Trophoblast cell (in vitro differentiated cells and primary cell): ENCODE data around the gene FRMPD4.

Source experiments
- DNase-seq, 2 donors: peaks; one replicate each; pipeline ENCODE4 v3.0.0-alpha.2; 2016
- H2AFZ ChIP-seq: 2 replicates; pipeline ENCODE4 v1.6.1; 2013; ENCODE audit warnings: low read length, moderate library complexity, mild to moderate bottlenecking; ENCODE audit not compliant: insufficient read depth, poor library complexity
- H2AK5ac ChIP-seq: 2 replicates; pipeline ENCODE4 v1.6.1; 2013; ENCODE audit warnings: mild to moderate bottlenecking, low read length
- H2BK120ac ChIP-seq: 2 replicates; pipeline ENCODE4 v1.6.1; 2013; ENCODE audit warnings: low read length, mild to moderate bottlenecking, moderate library complexity; ENCODE audit not compliant: insufficient read depth, poor library complexity
- H2BK12ac ChIP-seq: 2 replicates; pipeline ENCODE4 v1.6.1; 2013; ENCODE audit warnings: mild to moderate bottlenecking, low read length, moderate library complexity
- H2BK5ac ChIP-seq: 2 replicates; pipeline ENCODE4 v1.6.1; 2013; ENCODE audit warnings: low read length, low read depth, moderate library complexity, mild to moderate bottlenecking; ENCODE audit not compliant: poor library complexity
- H3K14ac ChIP-seq: 2 replicates; pipeline ENCODE4 v1.6.1; 2013; ENCODE audit warnings: mild to moderate bottlenecking, low read length
- H3K18ac ChIP-seq: 2 replicates; pipeline ENCODE4 v1.6.1; 2013; ENCODE audit warnings: mild to moderate bottlenecking, low read length
- H3K23ac ChIP-seq: 2 replicates; pipeline ENCODE4 v1.6.1; 2013; ENCODE audit warnings: low read length
- H3K27ac ChIP-seq: 2 replicates; pipeline ENCODE4 v1.5.1; 2013; ENCODE audit warnings: low read depth, mild to moderate bottlenecking, inconsistent platforms, low read length, moderate library complexity
- H3K27me3 ChIP-seq: 2 replicates; pipeline ENCODE4 v1.6.1; 2013; ENCODE audit warnings: inconsistent platforms, mild to moderate bottlenecking, low read length, moderate library complexity; ENCODE audit not compliant: insufficient read depth
- H3K36me3 ChIP-seq, 2 experiments: 1 replicate in 1 of 2; 2 replicates in 1 of 2; pipeline ENCODE4 v1.6.1; 2013; ENCODE audit warnings: low read length in 2 of 2, mild to moderate bottlenecking in 2 of 2, moderate library complexity in 1 of 2; ENCODE audit not compliant: insufficient read depth in 2 of 2, control insufficient read depth in 1 of 2
- H3K4ac ChIP-seq: 2 replicates; pipeline ENCODE4 v1.6.1; 2013; ENCODE audit warnings: low read depth, mild to moderate bottlenecking, low read length, moderate library complexity
- H3K4me1 ChIP-seq, 2 experiments: 1 replicate in 1 of 2; 2 replicates in 1 of 2; pipeline ENCODE4 v1.6.1; 2013; ENCODE audit warnings: low read length in 2 of 2, mild to moderate bottlenecking in 2 of 2, moderate library complexity in 1 of 2; ENCODE audit not compliant: insufficient read depth in 2 of 2, control insufficient read depth in 1 of 2
- H3K4me2 ChIP-seq: 2 replicates; pipeline ENCODE4 v1.6.1; 2013; ENCODE audit warnings: inconsistent platforms, mild to moderate bottlenecking, low read length, moderate library complexity
- H3K4me3 ChIP-seq: 2 replicates; pipeline ENCODE4 v1.5.1; 2013; ENCODE audit warnings: mild to moderate bottlenecking, low read depth, low read length, inconsistent platforms
- H3K79me1 ChIP-seq: one replicate; pipeline ENCODE4 v1.6.1; 2013; ENCODE audit warnings: low read length
- H3K79me2 ChIP-seq: 2 replicates; pipeline ENCODE4 v1.6.1; 2013; ENCODE audit warnings: low read length, mild to moderate bottlenecking; ENCODE audit not compliant: control insufficient read depth, insufficient read depth, poor library complexity
- H3K9ac ChIP-seq: 2 replicates; pipeline ENCODE4 v1.6.1; 2013; ENCODE audit warnings: mild to moderate bottlenecking, low read length
- H3K9me3 ChIP-seq: 2 replicates; pipeline ENCODE4 v1.6.1; 2013; ENCODE audit warnings: low read depth, mild to moderate bottlenecking, control low read depth, inconsistent platforms, low read length; ENCODE audit not compliant: insufficient read depth
- H4K12ac ChIP-seq: 2 replicates; pipeline ENCODE4 v1.6.1; 2013; ENCODE audit warnings: low read depth, mild to moderate bottlenecking, low read length, moderate library complexity
- H4K8ac ChIP-seq: 2 replicates; pipeline ENCODE4 v1.6.1; 2013; ENCODE audit warnings: low read depth, mild to moderate bottlenecking, low read length, moderate library complexity
- H4K91ac ChIP-seq: one replicate; pipeline ENCODE4 v1.6.1; 2013; ENCODE audit warnings: low read depth, mild to moderate bottlenecking, low read length, moderate library complexity
- WGBS: extraction: QIAGEN DNeasy Blood & Tissue Kit; methylation state at CpG from one replicate; pipeline ENCODE4 v1.1.7; 2013; ENCODE audit warnings: missing lambda C conversion rate; ENCODE audit not compliant: insufficient read length, insufficient coverage; ENCODE audit errors: extremely low coverage; 5-methylcytosine and 5-hydroxymethylcytosine counted together

FRMPD4 gene

GRCh38 chrX:12400218-12400617 is 261.9 kb downstream of the FRMPD4 start:
- Histone ChIP-seq H4K12ac (no peak overlapping the region), H3K4me3 (no peak overlapping the region), H3K9ac (no peak overlapping the region), H3K4me1 (no peaks in the 10 kb centered on the region), H3K36me3 (no peaks in the 10 kb centered on the region), H3K14ac (no peak overlapping the region), H3K27me3 (no peaks in the 10 kb centered on the region), H3K9me3 (no peaks in the 10 kb centered on the region), H3K23ac (no peak overlapping the region), H3K4ac (no peak overlapping the region), H2BK120ac (no peak overlapping the region), H3K4me2 (no peak overlapping the region), H3K79me1 (no peaks in the 10 kb centered on the region), H2BK12ac (no peak overlapping the region), H2BK5ac (no peak overlapping the region), H4K91ac (no peak overlapping the region), H3K79me2 (no peaks in the 10 kb centered on the region), H4K8ac (no peak overlapping the region), H2AK5ac (no peak overlapping the region), H2AFZ (no peak overlapping the region), H3K27ac (no peak overlapping the region), H3K18ac (no peak overlapping the region)
- DNase-seq, result no peak
- WGBS, result no CpG with 5 or more reads among the region's 4 CpGs

DNA sequence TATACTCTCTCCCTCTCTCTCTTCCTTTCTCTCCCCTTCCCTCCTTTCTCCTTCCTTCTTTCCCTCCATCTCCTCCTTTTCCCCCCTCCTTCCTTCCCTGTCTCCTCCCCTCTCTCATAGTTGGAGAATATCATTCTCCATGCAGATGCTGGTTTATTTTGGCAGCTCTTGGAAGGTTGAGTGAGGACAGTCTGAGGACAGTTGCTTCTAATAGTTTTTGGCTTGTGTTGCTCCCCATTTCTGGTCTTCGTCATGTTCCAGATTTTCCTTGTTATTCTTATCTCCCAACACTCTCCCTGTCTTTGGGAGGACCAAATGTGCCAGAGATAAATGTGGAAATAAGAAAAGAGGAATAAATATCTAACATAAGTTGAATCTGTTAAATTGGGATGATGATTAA is 263.0 kb downstream of the FRMPD4 start:
- no peak for DNase-seq
- no peaks in the 10 kb centered on the region for H3K9me3 ChIP-seq
- H3K36me3 ChIP-seq, result no peaks in the 10 kb centered on the region
- H2AFZ ChIP-seq, result no peak overlapping the region
- H3K4ac ChIP-seq, result no peak overlapping the region
- no peak overlapping the region for H4K12ac ChIP-seq
- no peak overlapping the region for H3K18ac ChIP-seq
- no peak overlapping the region for H3K27ac ChIP-seq
- H3K4me3 ChIP-seq, result no peak overlapping the region
- no peaks in the 10 kb centered on the region for H3K79me1 ChIP-seq
- H2BK5ac ChIP-seq, result no peak overlapping the region
- no peaks in the 10 kb centered on the region for H3K79me2 ChIP-seq
- no peaks in the 10 kb centered on the region for H3K27me3 ChIP-seq
- no peak overlapping the region for H3K23ac ChIP-seq
- H4K91ac ChIP-seq, result no peak overlapping the region
- H3K4me1 ChIP-seq, result no peaks in the 10 kb centered on the region
- no peak overlapping the region for H2BK120ac ChIP-seq
- no peak overlapping the region for H2AK5ac ChIP-seq
- H4K8ac ChIP-seq, result no peak overlapping the region
- H3K4me2 ChIP-seq, result no peak overlapping the region
- H3K9ac ChIP-seq, result no peak overlapping the region
- no CpG with 5 or more reads among the region's 1 CpG for WGBS
- no peak overlapping the region for H3K14ac ChIP-seq
- H2BK12ac ChIP-seq, result no peak overlapping the region

- Histone ChIP-seq H2AK5ac (no peak overlapping the region), H3K27ac (no peak overlapping the region), H3K36me3 (no peaks in the 10 kb centered on the region), H2BK120ac (no peak overlapping the region), H3K27me3 (no peaks in the 10 kb centered on the region), H3K4ac (no peak overlapping the region), H2BK5ac (no peak overlapping the region), H2AFZ (no peak overlapping the region), H3K79me2 (no peaks in the 10 kb centered on the region), H4K91ac (no peak overlapping the region), H3K9ac (no peak overlapping the region), H3K14ac (no peak overlapping the region), H4K12ac (no peak overlapping the region), H3K4me3 (no peak overlapping the region), H4K8ac (no peak overlapping the region), H3K4me2 (no peak overlapping the region), H3K23ac (no peak overlapping the region), H3K18ac (no peak overlapping the region), H2BK12ac (no peak overlapping the region), H3K4me1 (no peaks in the 10 kb centered on the region), H3K79me1 (no peaks in the 10 kb centered on the region), H3K9me3 (no peaks in the 10 kb centered on the region)
- no peak for DNase-seq
- no CpG with 5 or more reads among the region's 3 CpGs for WGBS
Measured at GRCh38 chrX:12403474-12404082, 265.3 kb downstream of the FRMPD4 start.

DNA sequence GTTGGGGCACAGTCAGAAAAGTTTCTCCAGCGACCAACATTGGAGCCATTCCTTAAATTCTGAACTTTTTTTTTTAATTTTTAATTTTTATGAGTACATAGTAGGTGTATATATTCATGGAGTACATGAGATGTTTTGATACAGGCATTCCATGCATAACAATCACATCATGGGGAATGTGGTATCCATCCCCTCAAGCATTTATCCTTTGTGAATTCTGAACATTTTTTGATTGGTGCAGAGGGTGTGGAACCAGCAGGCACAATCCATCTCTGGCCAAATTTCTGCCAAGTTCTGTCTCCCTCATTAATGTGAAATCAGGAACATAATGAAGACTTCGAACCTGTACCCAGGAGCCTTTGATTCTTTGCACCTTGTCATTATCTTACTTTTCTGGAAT is 267.0 kb downstream of the FRMPD4 start:
- H3K79me1 ChIP-seq, result no peaks in the 10 kb centered on the region
- WGBS, result no CpG with 5 or more reads among the region's 2 CpGs
- H3K9me3 ChIP-seq, result no peaks in the 10 kb centered on the region
- H3K4me2 ChIP-seq, result no peak overlapping the region
- H4K8ac ChIP-seq, result no peak overlapping the region
- no peak overlapping the region for H3K9ac ChIP-seq
- no peak overlapping the region for H3K23ac ChIP-seq
- DNase-seq, result no peak
- no peaks in the 10 kb centered on the region for H3K36me3 ChIP-seq
- H4K12ac ChIP-seq, result no peak overlapping the region
- H3K27ac ChIP-seq, result no peak overlapping the region
- no peak overlapping the region for H2BK5ac ChIP-seq
- H3K4me3 ChIP-seq, result no peak overlapping the region
- no peak overlapping the region for H4K91ac ChIP-seq
- H2BK120ac ChIP-seq, result no peak overlapping the region
- H3K79me2 ChIP-seq, result no peaks in the 10 kb centered on the region
- no peaks in the 10 kb centered on the region for H3K4me1 ChIP-seq
- no peak overlapping the region for H3K4ac ChIP-seq
- H3K14ac ChIP-seq, result no peak overlapping the region
- no peak overlapping the region for H2BK12ac ChIP-seq
- no peak overlapping the region for H2AFZ ChIP-seq
- H3K18ac ChIP-seq, result no peak overlapping the region
- H3K27me3 ChIP-seq, result no peaks in the 10 kb centered on the region
- no peak overlapping the region for H2AK5ac ChIP-seq
